Hepatocyte (in vitro differentiated cells): ENCODE results near the gene KCNA10. TPM values are rescaled to one million over a fixed set of nuclear protein-coding genes. Genes with fewer than 3 reads are reported as not detected.

Experiments used
- DNase-seq: peaks from one replicate; pipeline ENCODE4 v3.0.0-alpha.2; 2016; ENCODE audit warnings: low spot score
- H2AFZ ChIP-seq: fragments of 200-600 bp; sonication (generic); 2 replicates; pipeline ENCODE4 v1.6.0; 2016; ENCODE audit warnings: antibody characterized with exemption, mild to moderate bottlenecking
- H3K27ac ChIP-seq: fragments of 200-600 bp; sonication (generic); 2 replicates; pipeline ENCODE4 v1.5.1; 2016; ENCODE audit warnings: mild to moderate bottlenecking
- H3K27me3 ChIP-seq: fragments of 200-600 bp; sonication (generic); 2 replicates; pipeline ENCODE4 v1.6.1; 2016
- H3K36me3 ChIP-seq: fragments of 200-600 bp; sonication (generic); replicated peaks from 2 replicates; pipeline ENCODE4 v1.5.1; 2016; ENCODE audit warnings: low read depth; ENCODE audit not compliant: insufficient read depth
- H3K4me1 ChIP-seq: fragments of 200-600 bp; sonication (generic); 2 replicates; pipeline ENCODE4 v1.5.1; 2016; ENCODE audit warnings: mild to moderate bottlenecking, moderate library complexity; ENCODE audit not compliant: insufficient read depth
- H3K4me2 ChIP-seq: fragments of 200-600 bp; sonication (generic); 2 replicates; pipeline ENCODE4 v1.6.0; 2016
- H3K4me3 ChIP-seq: fragments of 200-600 bp; sonication (generic); 2 replicates; pipeline ENCODE4 v1.5.1; 2016; ENCODE audit warnings: mild to moderate bottlenecking
- H3K79me2 ChIP-seq: fragments of 200-600 bp; sonication (generic); 2 replicates; pipeline ENCODE4 v1.6.0; 2017; ENCODE audit warnings: mild to moderate bottlenecking
- H3K9me2 ChIP-seq: fragments of 200-600 bp; sonication (generic); replicated peaks from 2 replicates; pipeline ENCODE4 v1.6.0; 2017; ENCODE audit warnings: mild to moderate bottlenecking; ENCODE audit not compliant: insufficient read depth
- H3K9me3 ChIP-seq: fragments of 200-600 bp; sonication (generic); 2 replicates; pipeline ENCODE4 v1.5.1; 2016; ENCODE audit warnings: low read depth, mild to moderate bottlenecking
- H4K20me1 ChIP-seq: fragments of 200-600 bp; sonication (generic); 2 replicates; pipeline ENCODE4 v1.6.0; 2016; ENCODE audit warnings: mild to moderate bottlenecking; ENCODE audit not compliant: insufficient read depth, poor library complexity, severe bottlenecking
- EZH2 ChIP-seq: fragments of 200-600 bp; sonication (generic); IDR thresholded peaks from 2 replicates; pipeline ENCODE4 v1.6.1; 2016; ENCODE audit warnings: antibody characterized with exemption, mild to moderate bottlenecking, borderline replicate concordance
- EZH2phosphoT487 ChIP-seq: fragments of 200-600 bp; sonication (generic); IDR thresholded peaks from one replicate; pipeline ENCODE4 v1.6.1; 2018; ENCODE audit warnings: antibody characterized with exemption, mild to moderate bottlenecking, low read depth, moderate library complexity; ENCODE audit not compliant: unreplicated experiment, severe bottlenecking
- WGBS: methylation state at CpG from one replicate; pipeline ENCODE4 v1.1.6; 2016; ENCODE audit warnings: low lambda C conversion rate; ENCODE audit errors: missing lambda C conversion rate; 5-methylcytosine and 5-hydroxymethylcytosine counted together
- polyA plus RNA-seq: library from polyadenylated mRNA; unstranded; fragments of >200 nt; fragmentation: Nextera tagmentation; extraction: Ambion mirVana; gene quantifications from 2 replicates; pipeline ENCODE4 v1.2.1, GENCODE V29; 2016
- total RNA-seq: library from RNA; depleted of rRNA; stranded (reverse); fragments of >200 nt; gene quantifications from 2 replicates; pipeline ENCODE4 v1.2.3, GENCODE V29; 2014
- TF ChIP-seq, protein P1 (sequence below): fragments of 200-600 bp; sonication (generic); IDR thresholded peaks from 2 replicates; pipeline ENCODE4 v1.5.1; 2016; ENCODE audit warnings: antibody characterized with exemption, mild to moderate bottlenecking; ENCODE audit not compliant: poor library complexity

The KCNA10 gene
- total and polyA plus RNA-seq, 2 experiments from 2014 or later: not detected

DNA sequence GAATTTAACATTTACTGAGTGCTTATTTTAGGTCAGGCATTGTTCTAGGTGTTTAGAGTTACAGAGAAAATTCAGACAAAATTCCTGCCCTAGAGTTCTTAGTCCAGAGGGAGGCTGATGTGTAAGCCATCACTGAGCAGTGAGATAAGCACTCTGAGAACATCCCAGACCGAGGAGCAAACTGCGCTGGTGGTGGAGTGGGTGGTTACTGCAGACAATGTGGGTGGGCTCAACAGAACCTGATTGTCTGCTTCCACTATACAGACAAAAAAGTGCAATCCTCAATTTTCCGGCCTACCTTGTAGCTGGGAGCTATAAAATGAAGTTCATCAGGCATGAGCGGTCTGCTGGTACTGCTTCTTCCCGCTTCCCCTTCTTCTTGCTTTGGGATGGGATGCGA, 44.5 kb downstream of the KCNA10 start:
- Histone ChIP-seq H3K9me3 (no peaks in the 10 kb centered on the region), H3K27ac (no peak overlapping the region), H3K36me3 (no peaks in the 10 kb centered on the region), H2AFZ (no peak overlapping the region), H4K20me1 (no peaks in the 10 kb centered on the region), H3K4me2 (no peak overlapping the region), H3K4me1 (peaks cover 37% of the 10 kb centered on the region), H3K4me3 (no peak overlapping the region), H3K79me2 (no peaks in the 10 kb centered on the region), H3K9me2 (no peaks in the 10 kb centered on the region), H3K27me3 (no peaks in the 10 kb centered on the region)
- TF ChIP-seq EZH2: no peak
- no peak for TF ChIP-seq EZH2phosphoT487
- TF ChIP-seq, protein P1, sequence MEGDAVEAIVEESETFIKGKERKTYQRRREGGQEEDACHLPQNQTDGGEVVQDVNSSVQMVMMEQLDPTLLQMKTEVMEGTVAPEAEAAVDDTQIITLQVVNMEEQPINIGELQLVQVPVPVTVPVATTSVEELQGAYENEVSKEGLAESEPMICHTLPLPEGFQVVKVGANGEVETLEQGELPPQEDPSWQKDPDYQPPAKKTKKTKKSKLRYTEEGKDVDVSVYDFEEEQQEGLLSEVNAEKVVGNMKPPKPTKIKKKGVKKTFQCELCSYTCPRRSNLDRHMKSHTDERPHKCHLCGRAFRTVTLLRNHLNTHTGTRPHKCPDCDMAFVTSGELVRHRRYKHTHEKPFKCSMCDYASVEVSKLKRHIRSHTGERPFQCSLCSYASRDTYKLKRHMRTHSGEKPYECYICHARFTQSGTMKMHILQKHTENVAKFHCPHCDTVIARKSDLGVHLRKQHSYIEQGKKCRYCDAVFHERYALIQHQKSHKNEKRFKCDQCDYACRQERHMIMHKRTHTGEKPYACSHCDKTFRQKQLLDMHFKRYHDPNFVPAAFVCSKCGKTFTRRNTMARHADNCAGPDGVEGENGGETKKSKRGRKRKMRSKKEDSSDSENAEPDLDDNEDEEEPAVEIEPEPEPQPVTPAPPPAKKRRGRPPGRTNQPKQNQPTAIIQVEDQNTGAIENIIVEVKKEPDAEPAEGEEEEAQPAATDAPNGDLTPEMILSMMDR: no peak
- 83% methylated on average over 6 of the region's 6 CpGs for WGBS
- no peak for DNase-seq

DNA sequence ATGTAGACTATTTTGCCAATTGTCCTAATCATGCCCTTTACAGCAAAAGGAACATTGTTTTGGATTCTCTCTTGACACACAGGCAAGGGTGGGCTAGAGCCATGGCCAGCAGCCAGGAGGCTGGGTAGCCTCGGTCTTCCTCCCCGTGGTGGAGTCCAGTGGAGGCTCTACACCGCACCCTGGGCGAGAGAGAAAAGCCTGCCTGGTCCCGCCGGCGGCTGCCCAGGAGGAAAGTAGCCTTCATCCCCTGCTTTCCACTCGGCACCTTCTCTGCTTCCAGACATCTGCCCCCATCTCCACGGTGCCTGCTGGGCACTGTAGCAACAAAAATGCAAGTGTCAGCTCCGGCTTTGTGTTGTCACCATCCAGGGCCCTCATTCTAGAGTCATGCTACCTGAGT, 46.4 kb downstream of the KCNA10 start:
- 93% methylated on average over 10 of the region's 10 CpGs for WGBS
- Histone ChIP-seq H3K9me2 (no peaks in the 10 kb centered on the region), H3K4me1 (peaks cover 18% of the 10 kb centered on the region), H3K4me3 (no peak overlapping the region), H2AFZ (no peak overlapping the region), H4K20me1 (no peaks in the 10 kb centered on the region), H3K27ac (no peak overlapping the region), H3K9me3 (no peaks in the 10 kb centered on the region), H3K27me3 (no peaks in the 10 kb centered on the region), H3K79me2 (no peaks in the 10 kb centered on the region), H3K4me2 (no peak overlapping the region), H3K36me3 (no peaks in the 10 kb centered on the region)
- no peak for DNase-seq
- TF ChIP-seq, protein P1: no peak
- TF ChIP-seq EZH2: no peak
- no peak for TF ChIP-seq EZH2phosphoT487

DNA sequence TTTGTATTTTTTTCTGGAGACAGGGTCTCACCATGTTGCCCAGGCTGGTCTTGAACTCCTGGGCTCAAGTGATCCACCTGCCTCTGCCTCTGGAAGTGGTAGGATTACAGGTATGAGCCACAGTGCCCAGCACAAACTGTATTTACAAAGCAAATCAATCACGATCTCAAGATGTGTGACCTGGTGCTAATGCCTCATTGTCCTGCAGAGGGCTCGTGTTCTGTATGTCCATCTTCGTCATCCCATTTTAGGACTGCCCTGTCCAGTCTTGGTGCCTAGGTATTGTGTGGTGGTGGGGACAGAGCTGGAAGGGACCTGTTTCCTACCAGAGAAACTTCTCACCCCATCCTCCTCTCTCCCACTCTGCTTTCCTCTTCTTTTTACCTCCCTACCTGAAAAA, 47.8 kb downstream of the KCNA10 start:
- Histone ChIP-seq H3K4me1 (peaks cover 14% of the 10 kb centered on the region), H3K9me3 (no peaks in the 10 kb centered on the region), H3K27ac (no peak overlapping the region), H2AFZ (no peak overlapping the region), H3K79me2 (no peaks in the 10 kb centered on the region), H3K9me2 (no peaks in the 10 kb centered on the region), H4K20me1 (no peaks in the 10 kb centered on the region), H3K4me2 (no peak overlapping the region), H3K4me3 (no peak overlapping the region), H3K27me3 (no peaks in the 10 kb centered on the region), H3K36me3 (no peaks in the 10 kb centered on the region)
- DNase-seq: no peak
- no peak for TF ChIP-seq EZH2phosphoT487
- TF ChIP-seq, protein P1: no peak
- 72% methylated on average over 3 of the region's 3 CpGs for WGBS

Other genes starting within 250 kb of the KCNA10 start
- 31.3 and 36.8 TPM in 2 replicates for gene RBM15, start 179.8 kb downstream of the KCNA10 start, total RNA-seq
- gene RBM15, start 179.8 kb downstream of the KCNA10 start, polyA plus RNA-seq: 7.0 and 7.9 TPM in 2 replicates
- gene SLC16A4, start 128.1 kb downstream of the KCNA10 start, total RNA-seq: 16.2 and 16.4 TPM in 2 replicates
- 8.3 and 10.7 TPM in 2 replicates for gene SLC16A4, start 128.1 kb downstream of the KCNA10 start, polyA plus RNA-seq
- gene LAMTOR5, start 111.5 kb downstream of the KCNA10 start, total RNA-seq: 45.4 and 57.9 TPM in 2 replicates
- gene LAMTOR5, start 111.5 kb downstream of the KCNA10 start, polyA plus RNA-seq: 157 and 168 TPM in 2 replicates
- gene PROK1, start 68.0 kb downstream of the KCNA10 start, total RNA-seq: 8.8 and 9.6 TPM in 2 replicates
- 9.4 and 11.1 TPM in 2 replicates for gene PROK1, start 68.0 kb downstream of the KCNA10 start, polyA plus RNA-seq
- 0.40 TPM in 2 replicates for gene KCNA2, start 87.2 kb upstream of the KCNA10 start, total RNA-seq
- 0.80 TPM in 1 of 2 replicates, not detected in the other for gene KCNA2, start 87.2 kb upstream of the KCNA10 start, polyA plus RNA-seq
- 0.20 and 0.43 TPM in 2 replicates for gene KCNA3, start 155.8 kb upstream of the KCNA10 start, total RNA-seq
- not detected in 2 replicates for gene KCNA3, start 155.8 kb upstream of the KCNA10 start, polyA plus RNA-seq